ENCODE measurements around the gene AFF1.

DNA sequence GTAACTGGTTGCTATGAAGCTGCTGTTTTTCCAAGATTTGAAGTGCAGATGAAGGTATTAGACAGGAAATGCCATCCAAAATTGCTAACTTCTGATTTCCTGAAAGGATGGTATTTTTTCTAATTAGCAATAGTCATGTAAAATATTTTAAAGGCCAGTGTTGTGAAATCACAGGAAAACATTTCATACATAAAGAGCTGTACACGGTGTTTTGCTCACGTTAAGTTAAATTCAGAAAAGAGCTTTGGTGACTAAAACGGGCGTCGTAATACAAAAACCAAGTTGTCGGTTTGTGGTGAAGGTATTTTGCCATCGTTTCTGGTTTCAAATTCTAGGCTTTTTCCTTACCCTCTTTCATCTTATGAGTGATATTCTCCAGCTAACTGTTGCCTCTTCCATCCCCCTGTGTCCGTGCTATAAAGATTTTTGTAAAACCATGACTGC lies 39.8 kb downstream of the AFF1 start:
- no peak for TF ChIP-seq EZH2 (IDR thresholded peaks at IDR 0.05; ENCODE audit: low read depth)
- TF ChIP-seq CTCF (conservative IDR thresholded peaks at IDR 0.05) = no peak
